Endothelial cell of umbilical vein (primary cell): ENCODE data around the gene RALGPS1. TPM values are rescaled to one million over a fixed set of nuclear protein-coding genes. Genes with fewer than 3 reads are reported as not detected.

Source experiments
- BruUV-seq: library from RNA; stranded (reverse); fragments of 400-500 nt; replicated peaks from 2 replicates; lab custom pipeline; 2021; lab: Mats Ljungman, UMichigan
- CTCF ChIA-PET: fragments of 300-600, 350-600 bp; sonication (Branson Sonifier 250); formaldehyde crosslinking; loops from one replicate; lab custom pipeline; 2021; ENCODE audit warnings: antibody characterized with exemption, inconsistent platforms; lab: Charles Lee
- POLR2A ChIA-PET: fragments of 300-600, 350-600 bp; sonication (Branson Sonifier 250); formaldehyde crosslinking; loops from one replicate; lab custom pipeline; 2021; ENCODE audit warnings: antibody characterized with exemption, inconsistent platforms; lab: Charles Lee
- DNase-seq: peaks from one replicate; pipeline ENCODE4 v3.0.0-alpha.2; 2011; ENCODE audit warnings: low read depth, low spot score
- FAIRE-seq: peaks from 2 replicates; lab custom pipeline; 2011; peaks lifted over from hg19 to GRCh38; lab: Jason Lieb, UNC
- H2AFZ ChIP-seq: 2 replicates; pipeline ENCODE4 v1.6.0; 2012; ENCODE audit warnings: low read depth, low read length, control low read depth, inconsistent platforms
- H3K27ac ChIP-seq: 2 replicates; pipeline ENCODE4 v1.5.1; 2011; ENCODE audit warnings: low read depth, mild to moderate bottlenecking, control low read depth, low read length, moderate library complexity; ENCODE audit not compliant: insufficient read depth
- H3K27me3 ChIP-seq, 2 experiments: 2 replicates each; pipeline versions ENCODE4 v1.6.0 to v1.6.1; 2011; ENCODE audit warnings: low read length in 2 of 2, mixed read lengths in 1 of 2; ENCODE audit not compliant: control insufficient read depth in 2 of 2, insufficient read depth in 2 of 2
- H3K36me3 ChIP-seq, 2 experiments: 2 replicates in 1 of 2; 3 replicates in 1 of 2; pipeline ENCODE4 v1.5.1; 2011; ENCODE audit warnings: low read length in 2 of 2, mild to moderate bottlenecking in 1 of 2, moderate library complexity in 1 of 2; ENCODE audit not compliant: control insufficient read depth in 2 of 2, insufficient read depth in 2 of 2; ENCODE audit errors: extremely low read depth in 1 of 2
- H3K4me1 ChIP-seq: 3 replicates; pipeline ENCODE4 v1.5.1; 2011; ENCODE audit warnings: mild to moderate bottlenecking, low read length; ENCODE audit not compliant: control insufficient read depth, insufficient read depth; ENCODE audit errors: extremely low read depth
- H3K4me2 ChIP-seq: 2 replicates; pipeline ENCODE4 v1.6.1; 2011; ENCODE audit warnings: low read length, control low read depth, mixed read lengths; ENCODE audit not compliant: insufficient read depth
- H3K4me3 ChIP-seq, 3 experiments: fragments of 200-600 bp in 1 of 3; sonication (generic), shearing (Covaris generic) in 1 of 3; replicated peaks in 1 of 3; 2 replicates each; pipeline ENCODE4 v1.5.1; 2011 to 2016; ENCODE audit warnings: control low read depth in 3 of 3, low read length in 3 of 3, mild to moderate bottlenecking in 2 of 3, inconsistent platforms in 1 of 3, low read depth in 1 of 3, moderate library complexity in 1 of 3; ENCODE audit not compliant: insufficient read depth in 1 of 3
- H3K79me2 ChIP-seq: 2 replicates; pipeline ENCODE4 v1.6.0; 2012; ENCODE audit warnings: low read length, inconsistent platforms; ENCODE audit not compliant: control insufficient read depth, insufficient read depth
- H3K9ac ChIP-seq: replicated peaks from 2 replicates; pipeline ENCODE3; 2011; ENCODE audit warnings: low read length, control low read depth; ENCODE audit not compliant: insufficient read depth; ENCODE audit errors: extremely low read depth
- H3K9me1 ChIP-seq: replicated peaks from 3 replicates; pipeline ENCODE4 v1.6.0; 2011; ENCODE audit warnings: mild to moderate bottlenecking, low read length; ENCODE audit not compliant: control insufficient read depth, insufficient read depth; ENCODE audit errors: extremely low read depth
- H3K9me3 ChIP-seq: replicated peaks from 2 replicates; pipeline ENCODE4 v1.5.1; 2012; ENCODE audit warnings: low read length, inconsistent platforms; ENCODE audit not compliant: control insufficient read depth, insufficient read depth
- H4K20me1 ChIP-seq: replicated peaks from 2 replicates; pipeline ENCODE3; 2011; ENCODE audit warnings: mild to moderate bottlenecking, low read length; ENCODE audit not compliant: control insufficient read depth, insufficient read depth; ENCODE audit errors: extremely low read depth
- CTCF ChIP-seq, 2 donors: IDR thresholded peaks; 1 replicate in 1 of 2; 2 replicates in 1 of 2; pipeline ENCODE4 v1.5.1; 2011; ENCODE audit warnings: low read length in 2 of 2, mild to moderate bottlenecking in 2 of 2, moderate library complexity in 2 of 2, control low read depth in 1 of 2, inconsistent platforms in 1 of 2, low read depth in 1 of 2; ENCODE audit not compliant: insufficient read depth in 1 of 2; ENCODE audit errors: extremely low read depth in 1 of 2
- EZH2 ChIP-seq: IDR thresholded peaks from 2 replicates; pipeline ENCODE4 v1.6.1; 2012; ENCODE audit warnings: borderline replicate concordance, low read depth, mild to moderate bottlenecking, moderate library complexity, low read length, inconsistent platforms; ENCODE audit not compliant: severe bottlenecking
- FOS ChIP-seq: IDR thresholded peaks from 2 replicates; pipeline ENCODE4 v1.6.1; 2011; ENCODE audit warnings: mild to moderate bottlenecking, low read length, moderate library complexity, borderline replicate concordance; ENCODE audit not compliant: insufficient read depth
- GATA2 ChIP-seq: IDR thresholded peaks from 2 replicates; pipeline ENCODE4 v1.7.0; 2011; ENCODE audit warnings: low read depth, mild to moderate bottlenecking, moderate library complexity, mixed read lengths, low read length; ENCODE audit not compliant: insufficient read length, insufficient read depth
- JUN ChIP-seq: IDR thresholded peaks from 2 replicates; pipeline ENCODE4 v1.6.1; 2011; ENCODE audit warnings: borderline replicate concordance, low read depth; ENCODE audit not compliant: insufficient read length, insufficient read depth
- MYC ChIP-seq: IDR thresholded peaks from one replicate; pipeline ENCODE4 v1.6.1; 2011; ENCODE audit warnings: mild to moderate bottlenecking, low read depth, low read length
- POLR2A ChIP-seq: IDR thresholded peaks from 2 replicates; pipeline ENCODE4 v1.6.1; 2012; ENCODE audit warnings: low read depth, mild to moderate bottlenecking, control low read depth, low read length
- POLR2AphosphoS5 ChIP-seq: IDR thresholded peaks from 2 replicates; pipeline ENCODE4 v1.6.1; 2012; ENCODE audit warnings: low read depth, mild to moderate bottlenecking, control low read depth, low read length, moderate library complexity; ENCODE audit not compliant: insufficient read depth
- dilution Hi-C: fragments of 300-500 bp; cut with MboI; formaldehyde crosslinking; loops from one replicate; pipeline ENCODE4 v1.15.0; 2019; ENCODE audit warnings: low sequenced_read_pairs; ENCODE audit not compliant: extremely low pct_ligation_motif_present
- intact Hi-C: fragments of 100-400 bp; cut with micrococcal nuclease; formaldehyde crosslinking; loops from one replicate; pipeline ENCODE4 v1.10.0; 2022
- polyA plus RNA-seq, 4 experiments: library from polyadenylated mRNA; depleted of rRNA in 3 of 4; stranded (reverse) in 3 of 4; unstranded in 1 of 4; fragments of >200 nt; gene quantifications; 2 replicates each; pipeline versions ENCODE4 v1.2.1 to v1.2.3, GENCODE V29; 2011 to 2012; ENCODE audit warnings: missing spikeins in 1 of 4
- total RNA-seq: library from RNA; stranded (reverse); gene quantifications from 2 replicates; pipeline ENCODE4 v1.2.3, GENCODE V29; 2021
- TF ChIP-seq, protein P1 (sequence below): IDR thresholded peaks from 2 replicates; pipeline ENCODE4 v1.6.1; 2011; ENCODE audit not compliant: insufficient read depth, insufficient read length

RALGPS1 gene
- total and polyA plus RNA-seq, 2 donors (not counting 3 experiments of a cell fraction or from before 2014, with no cell fraction given) = 3.8 to 5.5 TPM

DNA sequence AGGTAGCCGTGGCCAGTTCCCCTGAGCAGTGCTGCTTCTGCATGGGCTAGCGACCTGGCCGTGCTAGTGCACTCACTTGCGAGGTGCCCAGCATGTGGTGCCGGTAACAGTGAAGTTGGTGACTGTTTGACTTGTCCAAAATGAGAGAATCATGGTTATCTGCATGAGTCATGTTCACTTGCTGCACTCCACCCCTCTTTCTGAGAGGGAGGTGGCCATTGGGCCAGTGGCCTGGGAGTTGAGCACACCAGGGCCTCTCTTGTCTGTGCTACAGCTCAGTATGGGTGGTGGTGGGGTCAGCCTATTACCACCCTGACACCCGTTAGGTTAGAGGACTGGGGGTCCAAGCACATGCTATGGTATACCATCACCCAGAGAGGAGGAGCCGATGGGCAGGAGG, 294.6 kb downstream of the RALGPS1 start:
- H3K4me3 ChIP-seq = no peak overlapping the region
- no peaks in the 10 kb centered on the region for H3K36me3 ChIP-seq
- dilution Hi-C loops (no loop called here), intact Hi-C loops (no loop called here)
- H3K27me3 ChIP-seq = peaks cover 0 to 6% of the 10 kb centered on the region in 2 experiments
- ChIA-PET POLR2A (no interaction called here), CTCF (interaction anchor here (0.8 kb wide), 1 partner anchor 268 kb away, joined by 5 read pairs; no protein-coding TSS in a partner anchor)
- no peak overlapping the region for H2AFZ ChIP-seq
- no peaks in the 10 kb centered on the region for H4K20me1 ChIP-seq
- no peak for TF ChIP-seq CTCF (IDR thresholded peaks at IDR 0.05; ENCODE audit: extremely low read depth in 1 of 2, insufficient read depth in 1 of 2, low read depth in 1 of 2, low read length in 2 of 2)
- no peak for TF ChIP-seq POLR2A
- TF ChIP-seq MYC = no peak
- TF ChIP-seq EZH2 = no peak
- no peak for TF ChIP-seq FOS
- TF ChIP-seq, protein P1, sequence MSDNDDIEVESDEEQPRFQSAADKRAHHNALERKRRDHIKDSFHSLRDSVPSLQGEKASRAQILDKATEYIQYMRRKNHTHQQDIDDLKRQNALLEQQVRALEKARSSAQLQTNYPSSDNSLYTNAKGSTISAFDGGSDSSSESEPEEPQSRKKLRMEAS = no peak
- no peak for TF ChIP-seq JUN
- no peak for TF ChIP-seq GATA2
- TF ChIP-seq POLR2AphosphoS5 = no peak
- H3K79me2 ChIP-seq = no peaks in the 10 kb centered on the region
- no peak overlapping the region for H3K27ac ChIP-seq
- H3K4me2 ChIP-seq = no peak overlapping the region
- no peaks in the 10 kb centered on the region for H3K9me1 ChIP-seq
- no peaks in the 10 kb centered on the region for H3K9me3 ChIP-seq
- no peak overlapping the region for H3K9ac ChIP-seq
- no peaks in the 10 kb centered on the region for H3K4me1 ChIP-seq
- no TSS peak for BruUV-seq
- FAIRE-seq (no peak), DNase-seq (no peak)
